Karpas-422 (cell line): ENCODE data around the gene POR. TPM values are rescaled to one million over a fixed set of nuclear protein-coding genes. Genes with fewer than 3 reads are reported as not detected.
"Not testable (repeated sequence)": the region's sequence is repeated elsewhere in the genome, so short reads cannot be mapped to it uniquely, and the experiment has no call there.

Experiments used
- DNase-seq: peaks from one replicate; pipeline ENCODE4 v3.0.0-alpha.2; 2015
- H2AFZ ChIP-seq: fragments of 200-600 bp; sonication (generic); 2 replicates; pipeline ENCODE4 v1.6.1; 2014; ENCODE audit warnings: antibody characterized with exemption, low read length, mixed read lengths
- H3K27ac ChIP-seq: fragments of 200-600 bp; sonication (generic); 2 replicates; pipeline ENCODE4 v1.5.1; 2014; ENCODE audit warnings: mild to moderate bottlenecking, low read length, moderate library complexity
- H3K27me3 ChIP-seq: fragments of 200-600 bp; sonication (generic); 2 replicates; pipeline ENCODE4 v1.6.1; 2014; ENCODE audit warnings: low read length, mixed read lengths
- H3K36me3 ChIP-seq: fragments of 200-600 bp; sonication (generic); 2 replicates; pipeline ENCODE4 v1.6.1; 2014; ENCODE audit warnings: low read length, mixed read lengths; ENCODE audit not compliant: insufficient read depth
- H3K4me1 ChIP-seq: fragments of 200-600 bp; sonication (generic); 2 replicates; pipeline ENCODE4 v1.6.1; 2014; ENCODE audit warnings: mild to moderate bottlenecking, low read length, mixed read lengths
- H3K4me2 ChIP-seq: fragments of 200-600 bp; sonication (generic); 2 replicates; pipeline ENCODE4 v1.6.1; 2014; ENCODE audit warnings: low read length, low read depth, mild to moderate bottlenecking; ENCODE audit not compliant: poor library complexity, severe bottlenecking
- H3K4me3 ChIP-seq: fragments of 200-600 bp; sonication (generic); 2 replicates; pipeline ENCODE4 v1.5.1; 2014; ENCODE audit warnings: mild to moderate bottlenecking, antibody characterized with exemption, low read length, mixed read lengths
- H3K79me2 ChIP-seq: fragments of 200-600 bp; sonication (generic); 2 replicates; pipeline ENCODE4 v1.6.1; 2014; ENCODE audit warnings: mild to moderate bottlenecking, low read length, mixed read lengths
- H3K9ac ChIP-seq: fragments of 200-600 bp; sonication (generic); 2 replicates; pipeline ENCODE4 v1.6.0; 2014; ENCODE audit warnings: low read length
- H3K9me2 ChIP-seq: fragments of 200-600 bp; sonication (generic), shearing (Covaris generic); replicated peaks from 2 replicates; pipeline ENCODE4 v1.6.0; 2014; ENCODE audit warnings: mild to moderate bottlenecking, low read length, moderate library complexity; ENCODE audit not compliant: insufficient read depth
- H3K9me3 ChIP-seq: fragments of 300-700, 200-600 bp; sonication (generic); 2 replicates; pipeline ENCODE4 v1.6.1; 2014; ENCODE audit warnings: low read length, mixed read lengths
- H4K20me1 ChIP-seq: fragments of 200-600 bp; sonication (generic); 2 replicates; pipeline ENCODE4 v1.6.1; 2014; ENCODE audit warnings: mild to moderate bottlenecking, antibody characterized with exemption, low read length, low read depth; ENCODE audit not compliant: insufficient read depth
- total RNA-seq: library from RNA; depleted of rRNA; stranded (reverse); fragments of >200 nt; shearing (Covaris generic); gene quantifications from 2 replicates; pipeline ENCODE4 v1.2.3, GENCODE V29; 2014; ENCODE audit warnings: low replicate concordance

POR gene
- total RNA-seq, 1 experiment from 2014 or later, result 19.8 TPM

GRCh38 chr7:75905785-75906604 lies 9.0 kb upstream of the POR start:
- Histone ChIP-seq H3K27ac (no peak overlapping the region), H3K27me3 (no peaks in the 10 kb centered on the region), H3K4me2 (peak overlapping the region; percentile 17), H3K9me3 (no peaks in the 10 kb centered on the region), H3K9ac (peak overlapping the region; percentile 30; the same call in 1 of the 2 replicates), H2AFZ (no peak overlapping the region; the same call in 1 of the 2 replicates), H3K4me1 (peaks cover 7% of the 10 kb centered on the region), H3K9me2 (no peaks in the 10 kb centered on the region), H4K20me1 (no peaks in the 10 kb centered on the region), H3K4me3 (no peak overlapping the region), H3K79me2 (no peaks in the 10 kb centered on the region), H3K36me3 (no peaks in the 10 kb centered on the region)
- DNase-seq, result peak; percentile 51

- H3K27me3 ChIP-seq, result no peaks in the 10 kb centered on the region
- no peaks in the 10 kb centered on the region for H3K36me3 ChIP-seq
- no peaks in the 10 kb centered on the region for H4K20me1 ChIP-seq
- no peak overlapping the region for H3K9ac ChIP-seq
- H3K9me3 ChIP-seq, result no peaks in the 10 kb centered on the region
- H2AFZ ChIP-seq, result no peak overlapping the region
- no peak overlapping the region for H3K4me2 ChIP-seq
- DNase-seq, result no peak
- peaks cover 7% of the 10 kb centered on the region for H3K4me1 ChIP-seq
- H3K79me2 ChIP-seq, result no peaks in the 10 kb centered on the region
- H3K27ac ChIP-seq, result no peak overlapping the region
- no peaks in the 10 kb centered on the region for H3K9me2 ChIP-seq
- no peak overlapping the region for H3K4me3 ChIP-seq
These were observed 7.8 kb upstream of the POR start for GRCh38 chr7:75906991-75907667.

GRCh38 chr7:75907668-75908039 lies 7.3 kb upstream of the POR start:
- H3K4me2 ChIP-seq, DNase-seq, H2AFZ ChIP-seq: not testable (repeated sequence)

GRCh38 chr7:75909521-75910132 lies 5.3 kb upstream of the POR start:
- Histone ChIP-seq H3K9me3 (no peaks in the 10 kb centered on the region), H3K4me2 (no peak overlapping the region), H3K27ac (no peak overlapping the region), H3K9ac (no peak overlapping the region), H3K79me2 (no peaks in the 10 kb centered on the region), H3K36me3 (no peaks in the 10 kb centered on the region), H3K4me1 (peaks cover 16% of the 10 kb centered on the region), H3K9me2 (no peaks in the 10 kb centered on the region), H2AFZ (no peak overlapping the region), H3K4me3 (no peak overlapping the region), H3K27me3 (no peaks in the 10 kb centered on the region), H4K20me1 (no peaks in the 10 kb centered on the region)
- no peak for DNase-seq

More at GRCh38 chr7:75907668-75908039, 7.3 kb upstream of the POR start:
- H3K27me3 ChIP-seq, H3K27ac ChIP-seq, H3K9me2 ChIP-seq, H3K4me1 ChIP-seq, H3K9ac ChIP-seq, H3K36me3 ChIP-seq, H3K79me2 ChIP-seq, H4K20me1 ChIP-seq, H3K9me3 ChIP-seq, H3K4me3 ChIP-seq: not testable (repeated sequence)

- H3K79me2 ChIP-seq, H3K4me3 ChIP-seq, H3K27me3 ChIP-seq, H3K9ac ChIP-seq, H3K27ac ChIP-seq, H4K20me1 ChIP-seq, H2AFZ ChIP-seq, H3K9me3 ChIP-seq, H3K4me2 ChIP-seq, H3K36me3 ChIP-seq, DNase-seq, H3K9me2 ChIP-seq: not testable (repeated sequence)
- H3K4me1 ChIP-seq, result peaks cover 20% of the 10 kb centered on the region
These were observed 3.8 kb upstream of the POR start for GRCh38 chr7:75911186-75911585.

- no peak overlapping the region for H3K9ac ChIP-seq
- no peak overlapping the region for H3K27ac ChIP-seq
- H3K9me2 ChIP-seq, result no peaks in the 10 kb centered on the region
- peaks cover 7% of the 10 kb centered on the region; the same call in 1 of the 2 replicates for H3K79me2 ChIP-seq
- H3K4me3 ChIP-seq, result no peak overlapping the region
- no peak overlapping the region for H2AFZ ChIP-seq
- H3K4me2 ChIP-seq, result no peak overlapping the region
- H4K20me1 ChIP-seq, result no peaks in the 10 kb centered on the region
- no peaks in the 10 kb centered on the region for H3K36me3 ChIP-seq
- H3K9me3 ChIP-seq, result no peaks in the 10 kb centered on the region
- H3K4me1 ChIP-seq, result peaks cover 21% of the 10 kb centered on the region
- H3K27me3 ChIP-seq, result no peaks in the 10 kb centered on the region
- DNase-seq, result no peak
These were observed 1.5 kb upstream of the POR start for GRCh38 chr7:75913437-75913836.

GRCh38 chr7:75914169-75914654 lies 743 bp upstream of the POR start:
- no peaks in the 10 kb centered on the region for H3K9me2 ChIP-seq
- H3K9me3 ChIP-seq, result no peaks in the 10 kb centered on the region
- H3K4me2 ChIP-seq, result peak overlapping the region; percentile 96
- no peaks in the 10 kb centered on the region for H3K36me3 ChIP-seq
- peak overlapping the region; percentile 84 for H3K4me3 ChIP-seq
- H3K4me1 ChIP-seq, result peaks cover 21% of the 10 kb centered on the region
- H4K20me1 ChIP-seq, result no peaks in the 10 kb centered on the region
- no peaks in the 10 kb centered on the region for H3K27me3 ChIP-seq
- DNase-seq, result peak; percentile 51
- peak overlapping the region; percentile 95 for H2AFZ ChIP-seq
- H3K27ac ChIP-seq, result no peak overlapping the region
- H3K79me2 ChIP-seq, result peaks cover 10% of the 10 kb centered on the region; the same call in 1 of the 2 replicates
- H3K9ac ChIP-seq, result peak overlapping the region; percentile 87
